Breast epithelium (tissue), 3 donors: ENCODE measurements around the gene FADS2.

Experiments used
- CTCF ChIP-seq, 3 donors: fragments of 450-650 bp; IDR thresholded peaks; one replicate each; pipeline ENCODE4 v1.5.1; 2016 to 2017; ENCODE audit warnings: antibody characterized with exemption in 3 of 3, mild to moderate bottlenecking in 3 of 3, moderate library complexity in 3 of 3
- POLR2A ChIP-seq: fragments of 450-650 bp; IDR thresholded peaks from one replicate; pipeline ENCODE4 v1.6.1; 2016; ENCODE audit warnings: antibody characterized with exemption, mild to moderate bottlenecking, moderate library complexity
- POLR2AphosphoS5 ChIP-seq, 3 donors: sonication (generic); formaldehyde crosslinking; IDR thresholded peaks; one replicate each; pipeline ENCODE4 v1.6.1; 2017; ENCODE audit warnings: antibody characterized with exemption in 3 of 3

DNA sequence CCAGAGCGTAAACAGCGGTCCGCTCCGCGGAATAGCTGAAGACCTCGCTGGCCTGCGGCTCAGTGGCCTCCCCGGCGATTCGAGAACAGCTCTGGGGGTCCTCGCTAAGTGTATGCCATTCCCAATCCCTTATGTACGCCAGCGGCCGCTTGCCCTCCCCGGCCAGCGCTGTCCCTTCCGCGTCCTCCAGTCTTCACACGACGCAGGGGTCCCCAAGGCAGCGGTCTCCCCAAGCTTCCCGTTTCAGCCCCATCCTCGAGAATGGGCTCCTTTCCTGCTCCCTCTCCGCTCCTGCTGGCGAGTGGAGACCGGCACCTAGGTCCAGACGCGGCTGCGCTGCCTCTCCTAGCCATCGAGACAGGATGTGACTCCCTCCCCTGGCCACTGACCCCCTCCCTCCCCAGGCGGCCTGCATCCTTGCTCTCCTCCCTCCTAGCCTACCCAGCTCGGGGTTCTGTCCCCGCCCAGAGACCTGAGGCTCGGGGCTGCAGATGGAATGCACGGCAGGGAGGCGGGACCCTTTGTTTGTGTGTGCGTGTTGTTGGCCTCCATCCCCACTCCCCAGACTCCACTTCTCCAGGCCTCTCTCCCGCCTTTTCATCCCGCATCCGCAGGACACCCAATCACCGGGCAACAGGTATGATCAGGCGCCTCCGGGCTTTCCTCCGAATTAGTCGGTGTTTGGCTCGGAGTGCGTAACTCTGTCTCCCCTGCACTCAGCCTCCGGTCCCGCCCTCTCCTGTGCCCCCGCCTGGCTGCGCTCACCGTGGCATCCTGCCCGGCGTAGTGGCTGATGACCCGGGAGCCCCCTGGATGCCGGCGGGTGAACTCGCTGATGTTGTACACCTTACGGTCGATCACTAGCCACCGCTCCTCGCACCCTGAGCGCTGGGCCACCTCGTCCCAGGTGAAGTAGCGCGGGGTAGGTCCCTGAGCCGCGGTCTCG, 12.0 kb upstream of the FADS2 start:
- TF ChIP-seq POLR2A = peak; percentile 11
- no peak for TF ChIP-seq POLR2AphosphoS5 (IDR thresholded peaks at IDR 0.05)
- no peak for TF ChIP-seq CTCF (IDR thresholded peaks at IDR 0.05)
